ENCODE data around the gene CDH8.

CDH8 gene

GRCh38 chr16:62036101-62036801 lies at the start of gene CDH8:
Gene CDH8 (minus strand): TSS chr16:62036438. CDS start chr16:62021403, 15,035 bp downstream.
- DNase-seq (ENCODE audit: low read depth), result no peak

- DNase-seq (ENCODE audit: low read depth), result no peak
These were observed 43.0 kb upstream of the CDH8 start for GRCh38 chr16:62079236-62079635.

- DNase-seq (ENCODE audit: low read depth), result no peak
These were observed 41.8 kb upstream of the CDH8 start for GRCh38 chr16:62077998-62078397.

GRCh38 chr16:62076886-62077285 lies 40.6 kb upstream of the CDH8 start:
- no peak for DNase-seq (ENCODE audit: low read depth)

GRCh38 chr16:62068747-62069146 lies 32.5 kb upstream of the CDH8 start:
- no peak for DNase-seq (ENCODE audit: low read depth)

- DNase-seq (ENCODE audit: low read depth), result no peak
These were observed 31.7 kb upstream of the CDH8 start for GRCh38 chr16:62067981-62068380.

GRCh38 chr16:62067182-62067581 lies 30.9 kb upstream of the CDH8 start:
- DNase-seq (ENCODE audit: low read depth), result no peak

GRCh38 chr16:62066747-62067146 lies 30.5 kb upstream of the CDH8 start:
- no peak for DNase-seq (ENCODE audit: low read depth)

GRCh38 chr16:62064173-62064572 lies 27.9 kb upstream of the CDH8 start:
- DNase-seq (ENCODE audit: low read depth), result no peak

- no peak for DNase-seq (ENCODE audit: low read depth)
These were observed 23.9 kb upstream of the CDH8 start for GRCh38 chr16:62060089-62060488.

- DNase-seq (ENCODE audit: low read depth), result no peak
These were observed 23.3 kb upstream of the CDH8 start for GRCh38 chr16:62059527-62059926.

- DNase-seq (ENCODE audit: low read depth), result no peak
These were observed 22.2 kb upstream of the CDH8 start for GRCh38 chr16:62058412-62058811.

- DNase-seq (ENCODE audit: low read depth), result no peak
These were observed 15.7 kb upstream of the CDH8 start for GRCh38 chr16:62051942-62052341.

- DNase-seq (ENCODE audit: low read depth), result no peak
These were observed 14.6 kb upstream of the CDH8 start for GRCh38 chr16:62050793-62051192.

- no peak for DNase-seq (ENCODE audit: low read depth)
These were observed 10.6 kb upstream of the CDH8 start for GRCh38 chr16:62046801-62047200.

- DNase-seq (ENCODE audit: low read depth), result no peak
These were observed 5.2 kb upstream of the CDH8 start for GRCh38 chr16:62041401-62041800.

GRCh38 chr16:62038646-62039045 lies 2.4 kb upstream of the CDH8 start:
- no peak for DNase-seq (ENCODE audit: low read depth)

GRCh38 chr16:62038225-62038624 lies 2.0 kb upstream of the CDH8 start:
- DNase-seq (ENCODE audit: low read depth), result no peak

GRCh38 chr16:62036802-62037135 lies 531 bp upstream of the CDH8 start:
- no peak for DNase-seq (ENCODE audit: low read depth)

GRCh38 chr16:62035115-62036092 lies 834 bp downstream of the CDH8 start:
- no peak for DNase-seq (ENCODE audit: low read depth)

- DNase-seq (ENCODE audit: low read depth), result no peak
These were observed 1.8 kb downstream of the CDH8 start for GRCh38 chr16:62034231-62035114.

GRCh38 chr16:62033065-62033464 lies 3.2 kb downstream of the CDH8 start:
- no peak for DNase-seq (ENCODE audit: low read depth)
